Right atrium auricular region (tissue), 2 donors: ENCODE data around the gene EMC7. TPM values are rescaled to one million over a fixed set of nuclear protein-coding genes. Genes with fewer than 3 reads are reported as not detected.
A peak's percentile ranks its signal among the peaks of the same experiment; 100 is the strongest.

ENCODE experiments used
- DNase-seq: peaks from one replicate; pipeline ENCODE4 v3.0.0-alpha.2; 2019; ENCODE audit warnings: low spot score
- H3K27ac ChIP-seq, 2 donors: fragments of 200-600 bp; sonication (generic); 1 replicate in 1 of 2; 2 replicates in 1 of 2; pipeline ENCODE4 v1.5.1; 2016 to 2019
- H3K27me3 ChIP-seq, 2 donors: fragments of 200-600 bp; sonication (generic); one replicate each; pipeline versions ENCODE4 v1.5.1 to v1.6.0; 2017 to 2019
- H3K36me3 ChIP-seq: fragments of 200-600 bp; sonication (generic); one replicate; pipeline ENCODE4 v1.5.1; 2016
- H3K4me1 ChIP-seq, 2 donors: fragments of 200-600 bp; sonication (generic); one replicate each; pipeline versions ENCODE4 v1.5.1 to v1.6.0; 2017 to 2019
- H3K4me3 ChIP-seq, 2 donors: fragments of 200-600 bp; sonication (generic); 1 replicate in 1 of 2; 2 replicates in 1 of 2; pipeline ENCODE4 v1.5.1; 2017 to 2019; ENCODE audit warnings: mild to moderate bottlenecking in 1 of 2, moderate library complexity in 1 of 2
- H3K9me3 ChIP-seq, 2 donors: fragments of 200-600 bp; sonication (generic); one replicate each; pipeline ENCODE4 v1.5.1; 2019
- total RNA-seq, 2 donors: library from RNA; depleted of rRNA; stranded (reverse); fragments of >200 nt; gene quantifications; one replicate each; pipeline ENCODE4 v1.1.0, GENCODE V29; 2016
- TF ChIP-seq, protein P1 (sequence below), 2 donors: fragments of 200-600 bp; sonication (generic); IDR thresholded peaks; one replicate each; pipeline ENCODE4 v1.5.1; 2019; ENCODE audit warnings: antibody characterized with exemption in 2 of 2

EMC7 gene
- total RNA-seq, 2 donors from 2014 or later = 47.5 to 50.1 TPM

DNA sequence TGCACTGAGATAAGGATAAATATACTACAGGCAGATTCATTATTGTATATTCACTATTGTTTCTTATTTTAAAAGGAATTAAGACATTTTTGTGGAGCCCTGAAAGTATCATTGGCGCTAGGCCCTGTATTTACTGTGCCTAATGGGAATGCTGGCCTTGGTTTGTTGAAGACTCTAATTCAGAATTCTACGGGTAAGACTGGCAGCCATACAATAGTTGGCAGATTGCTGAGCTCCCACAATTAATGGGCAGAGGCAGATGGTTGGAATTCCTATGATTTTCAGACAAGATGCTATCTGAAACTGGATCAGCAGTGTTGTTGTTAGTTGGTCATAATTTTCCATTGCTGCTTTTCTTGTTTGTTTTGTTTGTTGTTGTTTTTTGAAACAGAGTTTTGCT is 15.0 kb upstream of the EMC7 start:
- Histone ChIP-seq H3K9me3 (no peaks in the 10 kb centered on the region), H3K4me3 (no peak overlapping the region), H3K27me3 (no peaks in the 10 kb centered on the region), H3K36me3 (no peaks in the 10 kb centered on the region), H3K4me1 (no peaks in the 10 kb centered on the region), H3K27ac (no peak overlapping the region)
- no peak for DNase-seq
- TF ChIP-seq, protein P1, sequence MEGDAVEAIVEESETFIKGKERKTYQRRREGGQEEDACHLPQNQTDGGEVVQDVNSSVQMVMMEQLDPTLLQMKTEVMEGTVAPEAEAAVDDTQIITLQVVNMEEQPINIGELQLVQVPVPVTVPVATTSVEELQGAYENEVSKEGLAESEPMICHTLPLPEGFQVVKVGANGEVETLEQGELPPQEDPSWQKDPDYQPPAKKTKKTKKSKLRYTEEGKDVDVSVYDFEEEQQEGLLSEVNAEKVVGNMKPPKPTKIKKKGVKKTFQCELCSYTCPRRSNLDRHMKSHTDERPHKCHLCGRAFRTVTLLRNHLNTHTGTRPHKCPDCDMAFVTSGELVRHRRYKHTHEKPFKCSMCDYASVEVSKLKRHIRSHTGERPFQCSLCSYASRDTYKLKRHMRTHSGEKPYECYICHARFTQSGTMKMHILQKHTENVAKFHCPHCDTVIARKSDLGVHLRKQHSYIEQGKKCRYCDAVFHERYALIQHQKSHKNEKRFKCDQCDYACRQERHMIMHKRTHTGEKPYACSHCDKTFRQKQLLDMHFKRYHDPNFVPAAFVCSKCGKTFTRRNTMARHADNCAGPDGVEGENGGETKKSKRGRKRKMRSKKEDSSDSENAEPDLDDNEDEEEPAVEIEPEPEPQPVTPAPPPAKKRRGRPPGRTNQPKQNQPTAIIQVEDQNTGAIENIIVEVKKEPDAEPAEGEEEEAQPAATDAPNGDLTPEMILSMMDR (IDR thresholded peaks at IDR 0.05) = no peak

DNA sequence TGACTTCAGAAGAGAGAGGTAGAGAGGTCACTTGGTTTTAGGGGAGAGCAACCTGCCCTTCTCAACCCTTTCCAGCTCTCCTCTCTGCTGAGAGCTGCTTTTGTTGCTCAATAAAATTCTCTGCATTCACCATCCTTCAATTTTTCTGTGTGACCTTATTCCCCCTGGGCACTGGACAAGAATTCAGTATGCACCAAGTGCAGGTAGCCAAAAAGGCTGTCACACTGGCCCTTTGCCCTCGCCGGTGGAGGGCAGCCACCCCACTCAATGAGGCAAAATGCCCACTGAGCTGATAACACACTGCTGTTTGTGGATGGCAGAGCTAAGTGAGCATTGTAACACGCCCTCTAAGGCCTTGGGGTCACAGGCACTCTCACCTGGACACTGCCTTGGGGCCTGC is 13.1 kb upstream of the EMC7 start:
- H3K27ac ChIP-seq = no peak overlapping the region
- no peaks in the 10 kb centered on the region for H3K9me3 ChIP-seq
- no peaks in the 10 kb centered on the region for H3K27me3 ChIP-seq
- TF ChIP-seq, protein P1 (IDR thresholded peaks at IDR 0.05) = no peak
- H3K4me3 ChIP-seq = no peak overlapping the region
- no peaks in the 10 kb centered on the region for H3K4me1 ChIP-seq
- DNase-seq = no peak
- no peaks in the 10 kb centered on the region for H3K36me3 ChIP-seq

DNA sequence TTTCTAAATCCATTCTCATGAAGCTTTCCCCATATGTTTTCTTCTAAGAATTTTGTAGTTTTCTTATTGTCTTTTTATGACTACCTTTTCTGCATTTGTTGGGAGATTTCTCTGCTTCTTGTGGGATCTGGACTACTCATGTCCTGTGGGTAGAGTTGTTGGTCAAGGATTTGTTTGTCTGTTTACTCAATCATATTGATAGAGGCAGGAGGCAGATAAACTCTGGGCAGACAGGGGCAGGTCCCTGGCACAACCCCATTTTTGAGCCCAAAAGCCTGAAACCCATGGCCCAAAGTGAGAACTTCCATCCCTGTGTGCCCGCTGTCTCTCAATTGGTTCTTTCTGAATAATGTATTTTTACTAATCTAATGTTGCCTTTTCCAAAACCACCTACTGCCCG is 12.6 kb upstream of the EMC7 start:
- Histone ChIP-seq H3K4me1 (no peaks in the 10 kb centered on the region), H3K9me3 (no peaks in the 10 kb centered on the region), H3K4me3 (no peak overlapping the region), H3K27ac (no peak overlapping the region), H3K27me3 (no peaks in the 10 kb centered on the region), H3K36me3 (no peaks in the 10 kb centered on the region)
- TF ChIP-seq, protein P1 (IDR thresholded peaks at IDR 0.05) = no peak
- no peak for DNase-seq

DNA sequence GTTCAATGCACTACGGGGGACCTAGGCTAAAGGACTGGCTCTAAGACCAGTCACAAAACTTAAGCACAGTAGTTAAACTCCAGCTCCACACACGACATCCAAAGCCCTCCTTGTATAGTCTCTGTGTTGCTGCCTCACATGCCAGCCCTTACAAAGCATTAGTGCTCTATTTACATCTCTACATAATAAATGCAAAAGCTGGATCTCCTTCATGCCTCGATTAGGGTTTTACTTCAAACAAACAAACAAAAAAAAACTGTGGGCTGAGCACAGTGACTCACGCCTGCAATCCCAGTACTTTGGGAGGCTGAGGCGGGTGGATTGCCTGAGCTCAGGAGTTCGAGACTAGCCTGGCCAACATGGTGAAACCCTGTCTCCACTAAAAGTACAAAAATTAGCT is 9.8 kb upstream of the EMC7 start:
- H3K27me3 ChIP-seq = no peaks in the 10 kb centered on the region
- H3K9me3 ChIP-seq = no peaks in the 10 kb centered on the region
- H3K4me1 ChIP-seq = no peaks in the 10 kb centered on the region
- H3K4me3 ChIP-seq = no peak overlapping the region
- H3K36me3 ChIP-seq = no peaks in the 10 kb centered on the region
- no peak for DNase-seq
- H3K27ac ChIP-seq = no peak overlapping the region
- TF ChIP-seq, protein P1 (IDR thresholded peaks at IDR 0.05) = no peak

DNA sequence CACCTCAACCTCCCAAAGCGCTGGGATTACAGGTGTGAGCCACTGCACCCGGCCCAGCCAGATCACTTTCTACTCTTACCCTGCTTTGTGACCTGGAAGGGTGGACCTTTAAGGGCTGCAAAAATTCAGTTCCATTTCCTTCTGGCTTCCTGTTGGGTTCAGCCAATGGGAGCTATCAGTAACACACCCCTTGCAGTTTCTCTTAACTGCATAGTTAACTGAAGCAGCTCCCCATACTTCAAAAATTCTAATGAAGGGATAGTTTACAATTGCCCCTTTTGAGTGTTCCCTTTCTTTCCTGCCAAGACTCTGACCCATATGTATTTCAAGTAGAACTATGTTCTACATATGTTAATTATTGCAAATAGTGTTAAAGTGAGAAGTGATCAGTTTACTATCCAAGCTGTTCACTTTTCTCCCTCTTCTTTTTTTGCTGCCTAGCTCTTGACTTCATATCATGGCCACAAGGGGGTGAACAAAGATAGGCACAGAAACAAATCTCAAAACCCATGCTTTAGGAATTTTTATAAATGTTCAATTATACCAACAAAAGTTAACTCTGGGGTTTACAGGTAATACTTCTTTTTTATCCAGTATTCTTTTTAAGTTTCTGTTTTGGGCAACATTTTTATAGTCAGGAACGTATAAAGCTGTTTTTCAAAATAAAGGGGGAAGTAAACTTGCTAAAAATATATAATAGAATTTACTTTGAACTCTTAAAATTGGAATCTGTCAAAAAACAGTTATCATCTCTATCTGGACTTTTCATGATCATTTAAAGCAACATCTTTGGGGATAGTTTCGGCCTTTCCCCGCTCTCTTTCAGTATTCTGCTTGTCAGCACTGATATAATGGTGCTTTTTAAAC is 8.4 kb upstream of the EMC7 start:
- no peaks in the 10 kb centered on the region for H3K4me1 ChIP-seq
- TF ChIP-seq, protein P1 (IDR thresholded peaks at IDR 0.05) = peak in 1 of 2 donors; percentile 58
- no peaks in the 10 kb centered on the region for H3K9me3 ChIP-seq

More for the DNA sequence above, 8.4 kb upstream of the EMC7 start:
- no peak overlapping the region for H3K27ac ChIP-seq
- no peak overlapping the region for H3K4me3 ChIP-seq
- H3K36me3 ChIP-seq = no peaks in the 10 kb centered on the region
- DNase-seq = no peak
- H3K27me3 ChIP-seq = no peaks in the 10 kb centered on the region
